Adipocyte (in vitro differentiated cells): ENCODE results near the gene CBR4.
"Not testable (repeated sequence)": the region's sequence is repeated elsewhere in the genome, so short reads cannot be mapped to it uniquely, and the experiment has no call there.

Source experiments
- DNase-seq: peaks from one replicate; pipeline ENCODE4 v3.0.0-alpha.2; 2015; ENCODE audit warnings: low read depth
- H3K27me3 ChIP-seq: replicated peaks from 2 replicates; pipeline ENCODE4 v1.7.0; 2013; ENCODE audit warnings: mild to moderate bottlenecking, low read length, moderate library complexity; ENCODE audit not compliant: control insufficient read depth, insufficient read depth
- H3K36me3 ChIP-seq: 2 replicates; pipeline ENCODE4 v1.7.0; 2013; ENCODE audit warnings: low read length, mild to moderate bottlenecking, moderate library complexity; ENCODE audit not compliant: control insufficient read depth, insufficient read depth, severe bottlenecking
- H3K4me1 ChIP-seq: 2 replicates; pipeline ENCODE4 v1.7.0; 2013; ENCODE audit warnings: mild to moderate bottlenecking, low read length, moderate library complexity; ENCODE audit not compliant: control insufficient read depth, insufficient read depth
- H3K4me3 ChIP-seq: 2 replicates; pipeline ENCODE4 v1.7.0; 2013; ENCODE audit warnings: mild to moderate bottlenecking, low read length, moderate library complexity
- H3K9ac ChIP-seq: 2 replicates; pipeline ENCODE4 v1.7.0; 2013; ENCODE audit warnings: mild to moderate bottlenecking, low read length, moderate library complexity
- H3K9me3 ChIP-seq: 2 replicates; pipeline ENCODE4 v1.7.0; 2013; ENCODE audit warnings: mild to moderate bottlenecking, low read length, moderate library complexity; ENCODE audit not compliant: control insufficient read depth

Gene CBR4

DNA sequence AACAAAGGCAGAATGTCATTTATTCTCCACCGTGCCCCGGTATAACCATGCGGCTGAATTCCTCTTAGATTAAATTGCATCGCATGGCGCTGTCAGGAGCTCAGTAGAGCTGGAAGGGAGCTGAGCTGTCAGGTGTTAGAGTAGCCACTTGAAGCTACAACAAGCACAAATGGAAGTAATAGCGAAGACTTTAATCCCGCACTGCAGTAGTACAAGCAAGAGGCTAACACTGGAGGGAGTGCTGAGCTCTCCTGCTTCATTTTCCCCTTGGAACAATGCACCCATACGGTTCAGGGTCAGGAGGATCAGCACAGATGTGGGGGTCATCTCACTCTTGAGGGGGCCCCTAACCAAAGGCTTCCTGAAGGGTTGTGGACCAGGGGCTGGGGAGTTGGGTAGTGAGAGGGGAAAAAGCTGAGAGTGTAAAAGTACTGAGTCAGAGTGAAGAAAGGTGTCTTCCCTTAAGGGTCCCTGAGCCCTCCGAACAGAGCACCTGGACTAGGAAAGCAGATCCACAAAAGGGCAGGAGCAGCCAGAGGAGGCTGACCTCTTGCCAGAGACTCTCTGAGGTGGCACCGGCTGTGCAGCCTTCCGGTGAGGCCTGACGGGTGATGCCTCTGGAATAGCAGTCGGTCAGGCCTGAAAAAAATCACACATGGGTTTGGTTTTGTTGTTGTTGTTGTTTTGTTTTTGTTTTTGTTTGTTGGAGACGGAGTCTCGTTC is 36.0 kb upstream of the CBR4 start:
- DNase-seq: no peak
- peaks cover 28% of the 10 kb centered on the region for H3K4me1 ChIP-seq
- no peak overlapping the region for H3K4me3 ChIP-seq
- H3K36me3 ChIP-seq: no peaks in the 10 kb centered on the region
- H3K27me3 ChIP-seq: no peaks in the 10 kb centered on the region
- H3K9ac ChIP-seq: no peak overlapping the region
- H3K9me3 ChIP-seq: no peaks in the 10 kb centered on the region

DNA sequence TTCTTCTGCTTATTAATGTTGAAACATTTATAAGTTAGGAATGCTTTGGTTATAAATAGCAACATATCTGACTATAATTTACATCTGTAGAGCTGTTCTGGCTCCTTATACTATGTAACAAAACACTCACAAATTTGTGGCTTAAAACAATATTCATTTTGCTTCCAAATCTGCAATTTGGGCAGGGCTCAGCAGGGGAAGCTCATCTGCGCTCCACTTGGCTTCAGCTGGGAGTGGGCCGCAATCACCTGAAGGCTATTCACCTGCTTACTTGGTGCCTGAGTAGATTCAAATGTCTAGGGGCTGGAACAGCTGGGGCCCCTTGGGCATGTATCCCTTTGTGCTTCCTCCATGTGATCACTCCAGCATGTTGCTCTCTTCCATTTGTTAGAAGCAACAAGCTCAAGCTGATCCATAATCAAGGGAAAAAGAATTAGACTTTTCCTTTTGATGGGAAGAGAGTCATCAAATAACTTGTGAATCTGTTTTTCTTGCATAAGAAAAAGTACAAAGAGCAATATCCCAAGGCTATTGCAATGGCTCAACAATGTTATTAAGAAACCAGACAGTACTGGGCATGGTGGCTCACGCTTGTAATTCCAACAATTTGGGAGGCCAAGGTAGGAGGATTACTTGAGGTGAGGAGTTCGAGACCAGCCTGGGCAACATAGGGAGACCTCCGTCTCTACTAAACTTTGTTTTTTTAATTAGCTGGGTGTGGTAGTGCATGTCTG is 34.8 kb upstream of the CBR4 start:
- no peaks in the 10 kb centered on the region for H3K36me3 ChIP-seq
- DNase-seq: no peak

DNA sequence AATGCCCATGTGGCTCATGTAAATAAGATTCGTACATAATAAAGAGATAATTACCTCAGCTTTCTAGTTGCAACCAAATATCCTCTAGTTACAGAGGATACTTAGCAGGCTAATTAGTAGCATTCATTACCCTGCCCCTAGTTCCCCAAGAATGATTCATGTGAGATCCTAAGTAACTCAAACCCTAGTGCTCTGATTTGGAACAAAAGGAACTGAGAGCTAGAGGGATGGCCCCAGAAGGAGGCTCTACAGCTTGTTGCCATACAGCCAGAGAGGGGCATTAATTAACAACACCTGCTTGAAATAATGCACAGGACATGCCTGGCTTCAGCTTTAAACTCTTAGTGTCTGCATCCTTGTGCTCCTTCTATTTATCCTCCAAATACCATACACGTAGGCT is 32.6 kb upstream of the CBR4 start:
- H3K36me3 ChIP-seq: no peaks in the 10 kb centered on the region
- no peaks in the 10 kb centered on the region for H3K9me3 ChIP-seq
- peaks cover 4% of the 10 kb centered on the region for H3K4me1 ChIP-seq
- no peaks in the 10 kb centered on the region for H3K27me3 ChIP-seq
- DNase-seq: no peak
- H3K4me3 ChIP-seq: no peak overlapping the region
- H3K9ac ChIP-seq: no peak overlapping the region

More for the DNA sequence above, 34.8 kb upstream of the CBR4 start:
- no peaks in the 10 kb centered on the region for H3K9me3 ChIP-seq
- H3K27me3 ChIP-seq: no peaks in the 10 kb centered on the region
- H3K4me1 ChIP-seq: peaks cover 18% of the 10 kb centered on the region
- H3K9ac ChIP-seq: no peak overlapping the region
- no peak overlapping the region for H3K4me3 ChIP-seq

GRCh38 chr4:169040559-169041261 is 30.7 kb upstream of the CBR4 start:
- H3K4me3 ChIP-seq: no peak overlapping the region
- H3K9ac ChIP-seq: no peak overlapping the region
- no peak for DNase-seq
- H3K4me1 ChIP-seq: peaks cover 3% of the 10 kb centered on the region
- no peaks in the 10 kb centered on the region for H3K36me3 ChIP-seq
- no peaks in the 10 kb centered on the region for H3K9me3 ChIP-seq
- H3K27me3 ChIP-seq: no peaks in the 10 kb centered on the region

DNA sequence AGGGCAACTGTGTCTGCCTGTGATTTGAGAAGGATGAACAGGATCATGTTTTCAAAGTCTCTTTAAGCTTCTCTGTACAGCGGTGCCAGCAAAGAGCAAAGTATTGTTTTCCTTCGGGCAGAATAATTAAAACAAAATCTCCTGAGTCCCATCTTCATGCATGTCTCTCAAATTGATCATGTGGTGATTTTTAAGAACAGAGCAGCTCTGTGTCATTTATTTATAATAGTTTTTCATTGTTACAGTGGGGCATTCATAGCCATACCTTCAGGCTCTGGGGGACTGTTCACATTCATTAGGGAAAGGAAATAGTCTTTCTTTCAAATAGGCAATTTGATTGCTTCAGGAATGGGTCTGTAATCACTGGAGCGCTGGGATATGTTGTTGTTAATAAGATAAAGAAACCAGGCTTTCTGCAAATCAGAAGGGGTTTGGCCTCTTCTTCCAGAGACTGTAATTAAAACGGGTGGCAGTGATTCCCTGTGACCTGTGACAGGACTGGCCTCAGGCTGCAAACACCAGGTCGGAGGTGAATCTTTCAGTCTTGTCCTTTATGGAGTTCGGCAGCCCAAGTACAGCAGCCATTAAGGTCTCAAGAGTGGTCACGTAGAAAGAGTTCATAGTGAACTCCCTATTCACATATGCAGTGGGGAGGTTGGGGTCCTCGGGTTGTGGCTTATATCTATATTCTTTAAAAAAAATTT is 29.3 kb upstream of the CBR4 start:
- Histone ChIP-seq H3K4me1 (no peaks in the 10 kb centered on the region), H3K9me3 (no peaks in the 10 kb centered on the region), H3K27me3 (no peaks in the 10 kb centered on the region), H3K36me3 (no peaks in the 10 kb centered on the region), H3K4me3 (no peak overlapping the region), H3K9ac (no peak overlapping the region)
- DNase-seq: no peak

- no peak overlapping the region for H3K4me3 ChIP-seq
- no peak overlapping the region for H3K9ac ChIP-seq
- DNase-seq: no peak
- no peaks in the 10 kb centered on the region for H3K36me3 ChIP-seq
- H3K27me3 ChIP-seq: no peaks in the 10 kb centered on the region
- H3K9me3 ChIP-seq: no peaks in the 10 kb centered on the region
- no peaks in the 10 kb centered on the region for H3K4me1 ChIP-seq
Observed at GRCh38 chr4:169037506-169037905, 27.5 kb upstream of the CBR4 start.

DNA sequence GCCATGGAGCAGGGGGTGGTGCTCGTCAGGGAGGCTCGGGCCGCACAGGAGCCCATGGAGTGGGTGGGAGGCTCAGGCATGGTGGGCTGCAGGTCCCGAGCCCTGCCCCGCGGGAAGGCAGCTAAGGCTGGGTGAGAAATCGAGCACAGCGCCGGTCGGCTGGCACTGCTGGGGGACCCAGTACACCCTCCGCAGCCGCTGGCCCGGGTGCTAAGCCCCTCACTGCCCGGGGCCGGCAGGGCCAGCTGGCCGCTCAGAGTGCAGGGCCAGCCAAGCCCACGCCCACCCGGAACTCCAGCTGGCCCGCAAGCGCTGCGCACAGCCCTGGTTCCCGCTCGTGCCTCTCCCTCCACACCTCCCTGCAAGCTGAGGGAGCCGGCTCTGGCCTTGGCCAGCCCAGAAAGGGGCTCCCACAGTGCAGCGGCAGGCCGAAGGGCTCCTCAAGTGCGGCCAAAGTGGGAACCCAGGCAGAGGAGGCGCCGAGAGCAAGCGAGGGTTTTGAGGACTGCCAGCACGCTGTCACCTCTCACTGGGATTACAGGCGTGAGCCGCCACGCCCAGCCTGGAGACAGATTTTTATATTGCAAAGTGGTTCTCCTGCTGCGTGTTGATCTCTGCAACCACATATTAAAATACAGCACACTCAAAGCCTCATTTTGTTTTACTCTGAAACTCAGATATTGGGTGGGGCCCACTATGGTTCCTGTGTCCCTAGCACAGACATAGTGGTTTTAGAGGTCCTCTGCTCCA is 26.0 kb upstream of the CBR4 start:
- H3K4me1 ChIP-seq, H3K36me3 ChIP-seq, H3K9me3 ChIP-seq, DNase-seq, H3K9ac ChIP-seq, H3K27me3 ChIP-seq, H3K4me3 ChIP-seq: not testable (repeated sequence)

DNA sequence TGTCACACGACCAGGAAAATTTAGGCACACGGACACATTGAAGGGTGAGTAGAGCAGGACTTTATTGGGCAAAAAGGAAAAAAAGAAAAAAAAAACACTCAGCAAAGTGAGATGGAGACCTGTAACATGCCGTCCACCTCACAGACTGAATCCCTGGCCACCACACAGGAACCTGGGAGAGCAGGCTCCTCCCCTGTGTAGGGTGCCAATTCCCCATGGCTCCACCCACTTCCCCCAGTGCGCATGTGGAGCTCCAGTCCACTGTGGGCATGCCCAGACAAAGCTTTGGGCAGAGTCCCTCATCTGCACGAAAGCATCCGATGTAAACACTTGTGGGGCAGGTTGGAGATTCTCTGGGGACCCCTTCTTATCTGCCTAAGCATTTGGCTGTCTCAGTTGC is 23.6 kb upstream of the CBR4 start:
- Histone ChIP-seq H3K4me1 (peaks cover 6% of the 10 kb centered on the region), H3K4me3 (no peak overlapping the region), H3K9me3 (no peaks in the 10 kb centered on the region), H3K9ac (no peak overlapping the region), H3K27me3 (no peaks in the 10 kb centered on the region), H3K36me3 (no peaks in the 10 kb centered on the region)
- DNase-seq: no peak

DNA sequence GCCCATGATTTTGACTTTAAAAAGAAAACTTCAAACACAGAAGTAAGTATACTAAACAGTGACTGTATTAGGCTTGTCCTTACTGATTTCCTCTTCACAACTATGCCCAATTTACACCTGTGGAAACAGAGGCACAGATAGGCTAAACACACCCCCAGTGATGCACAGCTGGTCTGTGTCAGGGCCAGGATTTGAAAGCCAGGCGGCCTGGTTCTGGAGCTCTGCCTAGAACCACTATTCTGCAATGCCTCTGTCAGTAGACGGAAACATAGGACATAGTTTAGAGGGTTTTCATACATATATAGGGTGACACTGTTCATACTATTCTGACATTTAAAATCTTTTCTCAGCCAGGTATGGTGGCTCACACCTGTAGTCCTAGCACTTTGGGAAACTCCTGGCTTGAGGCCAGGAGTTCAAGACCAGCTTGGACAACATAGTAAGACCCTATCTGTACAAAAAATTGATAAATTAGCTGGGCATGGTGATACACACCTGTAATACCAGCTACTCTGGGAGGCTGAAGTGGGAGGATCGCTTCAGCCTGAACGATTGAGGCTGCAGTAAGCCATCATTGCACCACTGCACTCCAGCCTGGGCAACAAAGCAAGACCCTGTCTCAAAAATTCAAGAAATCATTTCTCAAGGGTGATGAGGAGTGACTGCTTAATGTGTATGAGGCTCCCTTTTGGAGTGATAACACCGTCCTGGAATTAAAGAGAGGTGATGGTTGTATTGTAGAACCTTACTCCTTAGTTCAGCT is 23.0 kb upstream of the CBR4 start:
- no peak for DNase-seq
- H3K9ac ChIP-seq: no peak overlapping the region
- H3K27me3 ChIP-seq: no peaks in the 10 kb centered on the region
- H3K9me3 ChIP-seq: no peaks in the 10 kb centered on the region
- peaks cover 6% of the 10 kb centered on the region for H3K4me1 ChIP-seq
- no peaks in the 10 kb centered on the region for H3K36me3 ChIP-seq
- no peak overlapping the region for H3K4me3 ChIP-seq

- peaks cover 6% of the 10 kb centered on the region for H3K4me1 ChIP-seq
- no peaks in the 10 kb centered on the region for H3K27me3 ChIP-seq
- H3K4me3 ChIP-seq: no peak overlapping the region
- no peak for DNase-seq
- H3K9me3 ChIP-seq: no peaks in the 10 kb centered on the region
- H3K36me3 ChIP-seq: no peaks in the 10 kb centered on the region
- H3K9ac ChIP-seq: no peak overlapping the region
Observed at GRCh38 chr4:169032194-169032593, 22.1 kb upstream of the CBR4 start.
